ENCODE data around the gene TMEM190. TPM values are rescaled to one million over a fixed set of nuclear protein-coding genes. Genes with fewer than 3 reads are reported as not detected.
"Not testable (repeated sequence)": the region's sequence is repeated elsewhere in the genome, so short reads cannot be mapped to it uniquely, and the experiment has no call there.

TMEM190 gene
- total RNA-seq, 1 donor, result not detected

GRCh38 chr19:55406091-55406825, 29.6 kb downstream of the TMEM190 start:
- DNase-seq (ENCODE audit: low read depth), result no peak
- TF ChIP-seq CTCF (IDR thresholded peaks at IDR 0.05; ENCODE audit: insufficient read depth, low read length), result no peak
- peak overlapping the region; percentile 88 for H3K4me3 ChIP-seq (ENCODE audit: low read depth, low read length)

GRCh38 chr19:55406826-55407549, 30.4 kb downstream of the TMEM190 start:
- TF ChIP-seq CTCF (IDR thresholded peaks at IDR 0.05; ENCODE audit: insufficient read depth, low read length), result no peak
- peak overlapping the region; percentile 88 for H3K4me3 ChIP-seq (ENCODE audit: low read depth, low read length)
- peak; percentile 33 for DNase-seq (ENCODE audit: low read depth)

- DNase-seq (ENCODE audit: low read depth), result not testable (repeated sequence)
- peak within 1 kb of the TSS; percentile 88 for H3K4me3 ChIP-seq (ENCODE audit: low read depth, low read length)
These were observed 30.8 kb downstream of the TMEM190 start, which contains the start of gene UBE2S for GRCh38 chr19:55407550-55407799. Gene UBE2S (minus strand): TSS chr19:55407788. CDS start chr19:55407589, 199 bp downstream.

- peak; percentile 99 for DNase-seq (ENCODE audit: low read depth)
- TF ChIP-seq CTCF (IDR thresholded peaks at IDR 0.05; ENCODE audit: insufficient read depth, low read length), result no peak
These were observed 31.3 kb downstream of the TMEM190 start for GRCh38 chr19:55407800-55408532.

GRCh38 chr19:55408533-55408872, 31.9 kb downstream of the TMEM190 start:
- H3K4me3 ChIP-seq (ENCODE audit: low read depth, low read length), result peak overlapping the region; percentile 69
- DNase-seq (ENCODE audit: low read depth), result no peak
- no peak for TF ChIP-seq CTCF (IDR thresholded peaks at IDR 0.05; ENCODE audit: insufficient read depth, low read length)

More at GRCh38 chr19:55407800-55408532, 31.3 kb downstream of the TMEM190 start:
- peak overlapping the region; percentile 88 for H3K4me3 ChIP-seq (ENCODE audit: low read depth, low read length)

GRCh38 chr19:55409179-55409578, 32.6 kb downstream of the TMEM190 start:
- not testable (repeated sequence) for DNase-seq (ENCODE audit: low read depth); H3K4me3 ChIP-seq (ENCODE audit: low read depth, low read length)

GRCh38 chr19:55410168-55410567, 33.5 kb downstream of the TMEM190 start:
- DNase-seq (ENCODE audit: low read depth), result no peak
- H3K4me3 ChIP-seq (ENCODE audit: low read depth, low read length), result no peak overlapping the region
- TF ChIP-seq CTCF (IDR thresholded peaks at IDR 0.05; ENCODE audit: insufficient read depth, low read length), result no peak

All from fibroblast of the aortic adventitia (primary cell).